ENCODE measurements around the gene SLCO1A2.
"Not testable (repeated sequence)": the region's sequence is repeated elsewhere in the genome, so short reads cannot be mapped to it uniquely, and the experiment has no call there.

The SLCO1A2 gene

GRCh38 chr12:21334771-21335325 is at the start of gene SLCO1A2:
Gene SLCO1A2, minus strand, starts transcription at chr12:21334917. Its CDS starts 270 bp downstream, at chr12:21334647.
- no peak for DNase-seq (ENCODE audit: low read depth, low spot score)

GRCh38 chr12:21384261-21384660 is 49.5 kb upstream of the SLCO1A2 start:
- DNase-seq (ENCODE audit: low read depth, low spot score) = no peak

- not testable (repeated sequence) for DNase-seq (ENCODE audit: low read depth, low spot score)
Measured at GRCh38 chr12:21381320-21381719, 46.6 kb upstream of the SLCO1A2 start.

- no peak for DNase-seq (ENCODE audit: low read depth, low spot score)
Measured at GRCh38 chr12:21379218-21379617, 44.5 kb upstream of the SLCO1A2 start.

- no peak for DNase-seq (ENCODE audit: low read depth, low spot score)
Measured at GRCh38 chr12:21372602-21373001, 37.9 kb upstream of the SLCO1A2 start, which contains the start of gene IAPP. Gene IAPP, plus strand, starts transcription at chr12:21372902. Its CDS starts 450 bp downstream, at chr12:21373352.

GRCh38 chr12:21370845-21371449 is 36.2 kb upstream of the SLCO1A2 start:
- DNase-seq (ENCODE audit: low read depth, low spot score) = no peak

- DNase-seq (ENCODE audit: low read depth, low spot score) = no peak
Measured at GRCh38 chr12:21369141-21369980, 34.6 kb upstream of the SLCO1A2 start.

GRCh38 chr12:21360632-21361031 is 25.9 kb upstream of the SLCO1A2 start:
- not testable (repeated sequence) for DNase-seq (ENCODE audit: low read depth, low spot score)

GRCh38 chr12:21354641-21355040 is 19.9 kb upstream of the SLCO1A2 start:
- DNase-seq (ENCODE audit: low read depth, low spot score) = no peak

GRCh38 chr12:21353948-21354347 is 19.2 kb upstream of the SLCO1A2 start:
- DNase-seq (ENCODE audit: low read depth, low spot score) = no peak

GRCh38 chr12:21353487-21353886 is 18.8 kb upstream of the SLCO1A2 start:
- no peak for DNase-seq (ENCODE audit: low read depth, low spot score)

GRCh38 chr12:21350975-21351374 is 16.3 kb upstream of the SLCO1A2 start:
- no peak for DNase-seq (ENCODE audit: low read depth, low spot score)

- DNase-seq (ENCODE audit: low read depth, low spot score) = no peak
Measured at GRCh38 chr12:21346542-21347205, 12.0 kb upstream of the SLCO1A2 start.

- no peak for DNase-seq (ENCODE audit: low read depth, low spot score)
Measured at GRCh38 chr12:21343636-21344035, 8.9 kb upstream of the SLCO1A2 start.

- DNase-seq (ENCODE audit: low read depth, low spot score) = no peak
Measured at GRCh38 chr12:21341769-21342168, 7.1 kb upstream of the SLCO1A2 start.

GRCh38 chr12:21340403-21340802 is 5.7 kb upstream of the SLCO1A2 start:
- no peak for DNase-seq (ENCODE audit: low read depth, low spot score)

- DNase-seq (ENCODE audit: low read depth, low spot score) = no peak
Measured at GRCh38 chr12:21339921-21340320, 5.2 kb upstream of the SLCO1A2 start.

- no peak for DNase-seq (ENCODE audit: low read depth, low spot score)
Measured at GRCh38 chr12:21337959-21338744, 3.4 kb upstream of the SLCO1A2 start.

- no peak for DNase-seq (ENCODE audit: low read depth, low spot score)
Measured at GRCh38 chr12:21337453-21337852, 2.7 kb upstream of the SLCO1A2 start.

- DNase-seq (ENCODE audit: low read depth, low spot score) = no peak
Measured at GRCh38 chr12:21336656-21337055, 1.9 kb upstream of the SLCO1A2 start.

GRCh38 chr12:21330682-21331253 is 3.9 kb downstream of the SLCO1A2 start:
- DNase-seq (ENCODE audit: low read depth, low spot score) = no peak
